Measurements from ENCODE around the gene PNCK.

DNA sequence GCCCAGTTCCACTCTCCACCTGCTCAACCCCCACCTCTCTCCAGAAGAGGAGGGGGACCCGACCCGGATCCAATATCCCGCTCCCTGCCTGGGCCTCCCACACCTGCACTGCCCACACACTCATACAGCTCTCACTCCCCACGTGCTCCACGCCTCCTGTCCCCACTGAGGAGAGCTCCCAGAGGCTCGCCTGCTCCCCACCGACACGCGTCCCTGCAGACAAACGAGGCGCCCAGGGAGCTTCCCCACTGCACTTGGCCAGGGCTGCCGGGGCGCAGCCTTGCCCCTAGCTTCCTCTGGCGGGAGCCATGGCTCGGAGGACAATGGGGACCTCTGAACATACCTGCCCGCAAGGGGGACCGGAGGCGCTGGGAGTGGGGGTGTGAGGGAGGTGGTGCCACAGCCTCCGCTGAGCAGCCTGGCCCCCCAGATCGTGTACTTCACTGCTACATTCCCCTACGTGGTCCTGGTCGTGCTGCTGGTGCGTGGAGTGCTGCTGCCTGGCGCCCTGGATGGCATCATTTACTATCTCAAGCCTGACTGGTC, 19.1 kb upstream of the PNCK start:
- TF ChIP-seq POLR2A (IDR thresholded peaks at IDR 0.05) = no peak
- TF ChIP-seq, protein P1, sequence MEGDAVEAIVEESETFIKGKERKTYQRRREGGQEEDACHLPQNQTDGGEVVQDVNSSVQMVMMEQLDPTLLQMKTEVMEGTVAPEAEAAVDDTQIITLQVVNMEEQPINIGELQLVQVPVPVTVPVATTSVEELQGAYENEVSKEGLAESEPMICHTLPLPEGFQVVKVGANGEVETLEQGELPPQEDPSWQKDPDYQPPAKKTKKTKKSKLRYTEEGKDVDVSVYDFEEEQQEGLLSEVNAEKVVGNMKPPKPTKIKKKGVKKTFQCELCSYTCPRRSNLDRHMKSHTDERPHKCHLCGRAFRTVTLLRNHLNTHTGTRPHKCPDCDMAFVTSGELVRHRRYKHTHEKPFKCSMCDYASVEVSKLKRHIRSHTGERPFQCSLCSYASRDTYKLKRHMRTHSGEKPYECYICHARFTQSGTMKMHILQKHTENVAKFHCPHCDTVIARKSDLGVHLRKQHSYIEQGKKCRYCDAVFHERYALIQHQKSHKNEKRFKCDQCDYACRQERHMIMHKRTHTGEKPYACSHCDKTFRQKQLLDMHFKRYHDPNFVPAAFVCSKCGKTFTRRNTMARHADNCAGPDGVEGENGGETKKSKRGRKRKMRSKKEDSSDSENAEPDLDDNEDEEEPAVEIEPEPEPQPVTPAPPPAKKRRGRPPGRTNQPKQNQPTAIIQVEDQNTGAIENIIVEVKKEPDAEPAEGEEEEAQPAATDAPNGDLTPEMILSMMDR (IDR thresholded peaks at IDR 0.05) = no peak

Measured in adrenal gland (tissue), 5 donors.